CD4-positive, alpha-beta T cell (primary cell): ENCODE results near the gene RETREG2. TPM values are rescaled to one million over a fixed set of nuclear protein-coding genes. Genes with fewer than 3 reads are reported as not detected.

ENCODE experiments used
- ATAC-seq: fragments of 200-7000 bp; cut with Tn5 transposase; one replicate; pipeline ENCODE4 v1.10.0; 2022; ENCODE audit warnings: mild to moderate bottlenecking; ENCODE audit not compliant: poor library complexity
- CTCF ChIA-PET: fragments of 350-600 bp; sonication (Branson Sonifier 250); formaldehyde crosslinking; loops from one replicate; lab custom pipeline; 2021; ENCODE audit warnings: antibody characterized with exemption, inconsistent platforms; lab: Charles Lee
- POLR2A ChIA-PET: fragments of 350-600 bp; sonication (Branson Sonifier 250); formaldehyde crosslinking; loops from one replicate; lab custom pipeline; 2021; ENCODE audit warnings: antibody characterized with exemption, inconsistent platforms; lab: Charles Lee
- DNase-seq, 14 experiments: peaks; one replicate each; pipeline ENCODE4 v3.0.0-alpha.2; 2013 to 2020; ENCODE audit warnings: mixed read lengths in 2 of 14
- H3K27ac ChIP-seq, 2 donors: one replicate each; pipeline versions ENCODE4 v1.5.1 to v1.7.0; 2013; ENCODE audit warnings: low read length in 2 of 2, low read depth in 1 of 2, mild to moderate bottlenecking in 1 of 2
- H3K27me3 ChIP-seq, 2 experiments: 1 replicate in 1 of 2; 2 replicates in 1 of 2; pipeline versions ENCODE4 v1.6.1 to v1.7.0; 2013; ENCODE audit warnings: low read length in 2 of 2, control low read depth in 1 of 2, mild to moderate bottlenecking in 1 of 2, moderate library complexity in 1 of 2; ENCODE audit not compliant: insufficient read depth in 2 of 2, control insufficient read depth in 1 of 2
- H3K36me3 ChIP-seq: one replicate; pipeline ENCODE4 v1.6.1; 2013; ENCODE audit warnings: low read length, control low read depth; ENCODE audit not compliant: insufficient read depth
- H3K4me1 ChIP-seq: one replicate; pipeline ENCODE4 v1.6.1; 2013; ENCODE audit warnings: low read length, control low read depth; ENCODE audit not compliant: insufficient read depth
- H3K4me3 ChIP-seq: one replicate; pipeline ENCODE4 v1.5.1; 2013; ENCODE audit warnings: mild to moderate bottlenecking, low read length, moderate library complexity
- H3K9me3 ChIP-seq, 2 experiments: 1 replicate in 1 of 2; 2 replicates in 1 of 2; pipeline versions ENCODE4 v1.6.1 to v1.7.0; 2013; ENCODE audit warnings: low read length in 2 of 2, mild to moderate bottlenecking in 2 of 2, control low read depth in 1 of 2, moderate library complexity in 1 of 2; ENCODE audit not compliant: control insufficient read depth in 1 of 2, insufficient read depth in 1 of 2
- H3K27ac Mint-ChIP-seq: one replicate; pipeline ENCODE4 v1.8.0; 2020; ENCODE audit warnings: mixed read lengths
- H3K27me3 Mint-ChIP-seq: one replicate; pipeline ENCODE4 v1.8.0; 2021; ENCODE audit warnings: mixed read lengths
- H3K36me3 Mint-ChIP-seq: one replicate; pipeline ENCODE4 v1.8.0; 2021; ENCODE audit warnings: low read depth, mixed read lengths
- H3K4me1 Mint-ChIP-seq: one replicate; pipeline ENCODE4 v1.8.0; 2021; ENCODE audit warnings: low read depth, mixed read lengths
- H3K4me3 Mint-ChIP-seq: one replicate; pipeline ENCODE4 v1.8.0; 2020; ENCODE audit warnings: mild to moderate bottlenecking, mixed read lengths
- H3K9me3 Mint-ChIP-seq: one replicate; pipeline ENCODE4 v1.8.0; 2020; ENCODE audit warnings: mixed read lengths
- CTCF ChIP-seq: fragments of 200-600 bp; IDR thresholded peaks from one replicate; pipeline ENCODE4 v1.8.0; 2022; ENCODE audit warnings: antibody characterized with exemption, mild to moderate bottlenecking
- intact Hi-C, 2 experiments: fragments of 100-400 bp; cut with DNase I in 1 of 2; cut with micrococcal nuclease in 1 of 2; formaldehyde crosslinking; loops; one replicate each; pipeline versions ENCODE4 v1.15.1 to v1.9.0; 2023 to 2025; cut with DNase I, micrococcal nuclease
- total RNA-seq, 174 experiments: library from RNA in 2 of 174; stranded (reverse) in 2 of 174; gene quantifications; one replicate each; pipeline ENCODE4 v1.2.3 and lab custom pipeline; 2021 to 2026

RETREG2 gene
- total RNA-seq, 2 experiments from 2014 or later, result 82.3 to 83.2 TPM

DNA sequence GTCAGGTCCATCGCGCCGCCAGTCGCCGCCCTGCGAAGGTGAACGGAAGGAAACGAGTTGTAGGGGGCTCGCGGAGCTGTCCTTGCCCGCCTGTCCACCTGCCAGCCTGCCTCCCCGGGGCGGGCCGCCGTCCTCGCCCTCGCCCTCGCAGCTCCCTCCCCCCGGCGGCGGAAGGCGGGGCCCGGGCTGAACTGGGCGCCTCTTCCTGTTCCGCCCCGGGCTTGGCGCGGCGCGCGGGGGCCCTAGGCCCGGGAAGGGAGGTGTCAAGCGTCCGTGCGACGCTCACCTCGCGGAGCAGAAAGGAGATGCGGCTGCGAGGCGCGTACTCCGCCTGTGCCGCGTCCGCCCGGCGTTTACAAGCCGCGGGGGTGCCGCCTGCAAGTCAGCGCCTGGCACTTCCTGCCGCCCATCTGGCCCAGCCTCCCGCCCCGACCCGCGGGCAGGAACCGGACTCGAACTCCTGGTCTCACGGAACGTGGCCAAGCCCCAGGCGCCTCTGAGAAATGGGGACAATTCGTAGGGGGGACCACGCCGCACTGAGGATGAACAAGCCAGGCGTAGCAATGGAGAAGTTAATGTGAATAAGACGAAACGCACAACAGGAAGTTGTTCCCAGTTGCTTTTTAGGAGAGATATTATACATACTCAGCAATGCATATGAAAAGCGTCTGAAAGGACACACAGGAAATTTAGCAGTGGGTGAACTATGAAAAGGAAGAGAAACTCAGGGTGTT is 1.1 kb upstream of the RETREG2 start, which contains the start of gene CNPPD1:
Gene CNPPD1 (minus strand): TSS at position 108 of the 734 bp plus-strand sequence. CDS start 97 bp downstream, at position 11.
- H3K27ac Mint-ChIP-seq, result peak within 1 kb of the TSS; percentile 99
- H3K9me3 ChIP-seq, result no peaks in the 10 kb centered on the region
- ChIA-PET CTCF (interaction anchor here (0.7 to 4.0 kb wide), 8 partner anchors 17 to 197 kb away, joined by 3 to 19 read pairs (median 4); partner anchors contain the start of genes ABCB6, NHEJ1 and ZFAND2B), POLR2A (interaction anchor here (0.6 to 5.5 kb wide), 31 partner anchors 9 to 503 kb away, joined by 3 to 139 read pairs (median 7); partner anchors contain the start of genes ABCB6, ANKZF1, ATG9A and DNAJB2)
- H3K27me3 Mint-ChIP-seq, result no peaks in the 10 kb centered on the region
- TF ChIP-seq CTCF, result no peak
- intact Hi-C loops, result loop anchor here (1.0 to 10.0 kb wide), 12 partner anchors 29 to 780 kb away; partner anchors contain the start of genes ANKZF1 (in 1 of the 2), ATG9A (in 1 of the 2), CTDSP1 (in 1 of the 2) and DNAJB2 (in 1 of the 2)
- H3K4me1 Mint-ChIP-seq, result peaks cover 68% of the 10 kb centered on the region
- ATAC-seq (peak; percentile 74), DNase-seq (peak; percentile 71 to 95 (median 88))
- H3K36me3 ChIP-seq, result peaks cover 57% of the 10 kb centered on the region
- H3K4me1 ChIP-seq, result peaks cover 81% of the 10 kb centered on the region
- no peaks in the 10 kb centered on the region for H3K27me3 ChIP-seq
- H3K4me3 ChIP-seq, result peak within 1 kb of the TSS; percentile 90
- H3K4me3 Mint-ChIP-seq, result peak within 1 kb of the TSS; percentile 94
- peak within 1 kb of the TSS; percentile 97 to 99 for H3K27ac ChIP-seq
- no peaks in the 10 kb centered on the region for H3K9me3 Mint-ChIP-seq
- H3K36me3 Mint-ChIP-seq, result peaks cover 82% of the 10 kb centered on the region

DNA sequence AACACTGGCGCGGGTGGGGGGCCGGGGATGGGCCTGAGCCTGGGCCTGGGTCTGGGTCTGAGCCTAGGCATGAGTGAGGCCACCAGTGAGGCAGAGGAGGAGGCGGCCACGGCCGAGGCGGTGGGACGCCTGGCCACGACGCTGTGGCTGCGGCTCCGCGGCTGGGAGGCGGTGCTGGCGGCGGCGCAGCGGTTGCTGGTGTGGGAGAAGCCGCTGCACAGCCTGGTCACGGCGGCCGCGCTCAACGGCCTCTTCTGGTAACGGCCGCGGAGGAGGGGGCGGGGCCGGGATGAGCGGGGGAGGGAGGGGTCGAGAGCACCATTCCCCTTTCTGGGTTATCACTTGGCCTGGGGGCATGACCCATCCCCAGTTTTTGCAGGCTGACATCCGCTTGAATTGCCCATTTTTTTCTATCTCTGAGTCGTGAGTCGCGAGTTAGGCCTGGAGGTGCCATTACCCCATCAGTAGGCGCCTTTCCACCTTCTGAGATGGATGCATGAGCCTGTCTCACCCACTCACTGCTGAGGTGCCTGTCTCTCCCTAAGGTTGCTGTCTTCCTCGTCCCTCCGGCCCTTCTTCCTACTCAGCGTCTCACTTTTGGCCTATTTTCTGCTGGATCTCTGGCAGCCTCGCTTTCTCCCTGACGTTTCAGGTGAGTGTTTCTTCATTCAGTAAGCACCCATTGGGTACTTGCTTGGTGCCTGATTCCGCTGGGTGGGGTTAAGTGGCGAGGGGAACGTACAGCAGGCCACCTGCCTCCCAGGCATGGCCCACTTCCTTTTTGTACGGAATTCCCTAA is 501 bp downstream of the RETREG2 start:
- Mint-ChIP-seq H3K9me3 (no peaks in the 10 kb centered on the region), H3K4me1 (peaks cover 80% of the 10 kb centered on the region), H3K27me3 (no peaks in the 10 kb centered on the region), H3K27ac (peak overlapping the region; percentile 91), H3K4me3 (peak overlapping the region; percentile 91), H3K36me3 (peaks cover 81% of the 10 kb centered on the region)
- peak overlapping the region; percentile 37 to 97 for H3K27ac ChIP-seq
- H3K27me3 ChIP-seq, result no peaks in the 10 kb centered on the region
- TF ChIP-seq CTCF, result no peak
- no peaks in the 10 kb centered on the region for H3K9me3 ChIP-seq
- peak; percentile 6 for ATAC-seq
- peaks cover 57% of the 10 kb centered on the region for H3K36me3 ChIP-seq
- POLR2A ChIA-PET, result interaction anchor here (1.3 to 5.5 kb wide), 7 partner anchors 22 to 100 kb away, joined by 3 to 139 read pairs (median 39); partner anchors contain the start of genes ANKZF1, ATG9A, DNAJB2 and TUBA4A
- peak in 12 of 14 experiments; percentile 7 to 67 (median 37) for DNase-seq
- H3K4me3 ChIP-seq, result peak overlapping the region; percentile 90
- intact Hi-C loops, result loop anchor here (1.0 to 10.0 kb wide), 10 partner anchors 18 to 781 kb away; partner anchors contain the start of genes CTDSP1 (in 1 of the 2), DNAJB2 (in 1 of the 2), GLB1L (in 1 of the 2) and NHEJ1 (in 1 of the 2)
- peaks cover 89% of the 10 kb centered on the region for H3K4me1 ChIP-seq
- CTCF ChIA-PET, result interaction anchor here (2.0 kb wide), 1 partner anchor 28 kb away, joined by 6 read pairs; the partner anchor contains the start of gene ZFAND2B
